Measurements from ENCODE around the gene RTN4RL2. TPM values are rescaled to one million over a fixed set of nuclear protein-coding genes. Genes with fewer than 3 reads are reported as not detected.

RTN4RL2 gene
- total RNA-seq, 1 experiment from 2014 or later = 15.5 TPM

DNA sequence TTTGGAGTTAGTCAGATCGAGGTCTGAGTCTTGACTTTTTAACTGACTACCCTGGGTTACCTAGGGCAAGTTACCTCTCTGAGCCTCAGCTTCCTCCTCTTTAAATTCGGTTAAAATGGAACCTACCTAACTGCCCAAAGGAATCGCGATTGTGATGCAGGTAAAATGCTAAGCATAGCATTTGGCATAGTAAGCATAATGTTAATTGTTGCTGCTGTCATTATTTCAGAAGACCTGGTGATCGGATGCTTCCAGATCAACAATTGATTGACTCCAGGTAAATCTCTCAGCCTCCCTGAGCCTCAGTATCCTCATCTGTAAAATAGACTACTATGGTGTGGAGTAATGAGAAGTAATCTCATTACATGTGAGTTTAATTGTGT is 55.7 kb downstream of the RTN4RL2 start:
- Mint-ChIP-seq H3K27ac (no peak overlapping the region), H3K9me3 (no peaks in the 10 kb centered on the region), H3K36me3 (no peaks in the 10 kb centered on the region), H3K27me3 (ENCODE audit: low read depth) (peaks cover 22% of the 10 kb centered on the region), H3K4me3 (peak overlapping the region; percentile 93), H3K4me1 (peaks cover 20% of the 10 kb centered on the region)
- ChIA-PET POLR2A (interaction anchor here (0.7 to 3.9 kb wide), 7 partner anchors 8 to 123 kb away, joined by 3 to 37 read pairs (median 5); no protein-coding TSS in a partner anchor), CTCF (interaction anchor here (1.0 to 6.9 kb wide), 12 partner anchors 11 to 170 kb away, joined by 3 to 147 read pairs (median 10); partner anchors contain the start of genes RTN4RL2 and TIMM10)
- DNase-seq (ENCODE audit: low spot score) (no peak), ATAC-seq (no peak)
- TF ChIP-seq NFATC4 (CRISPR knock-in tag; IDR thresholded peaks at IDR 0.05) = no peak
- TF ChIP-seq GRHL2 (CRISPR knock-in tag; IDR thresholded peaks at IDR 0.05; ENCODE audit: insufficient replicate concordance, severe bottlenecking) = no peak

- Mint-ChIP-seq H3K36me3 (peaks cover 4% of the 10 kb centered on the region), H3K9me3 (peaks cover 3% of the 10 kb centered on the region; the same call in 1 of the 2 replicates), H3K4me3 (no peak overlapping the region), H3K27me3 (ENCODE audit: low read depth) (peaks cover 18% of the 10 kb centered on the region), H3K27ac (no peak overlapping the region), H3K4me1 (peaks cover 12% of the 10 kb centered on the region)
- POLR2A ChIA-PET = interaction anchor here (0.7 kb wide), 1 partner anchor 1637 kb away, joined by 4 read pairs; no protein-coding TSS in a partner anchor
- TF ChIP-seq, protein P1, sequence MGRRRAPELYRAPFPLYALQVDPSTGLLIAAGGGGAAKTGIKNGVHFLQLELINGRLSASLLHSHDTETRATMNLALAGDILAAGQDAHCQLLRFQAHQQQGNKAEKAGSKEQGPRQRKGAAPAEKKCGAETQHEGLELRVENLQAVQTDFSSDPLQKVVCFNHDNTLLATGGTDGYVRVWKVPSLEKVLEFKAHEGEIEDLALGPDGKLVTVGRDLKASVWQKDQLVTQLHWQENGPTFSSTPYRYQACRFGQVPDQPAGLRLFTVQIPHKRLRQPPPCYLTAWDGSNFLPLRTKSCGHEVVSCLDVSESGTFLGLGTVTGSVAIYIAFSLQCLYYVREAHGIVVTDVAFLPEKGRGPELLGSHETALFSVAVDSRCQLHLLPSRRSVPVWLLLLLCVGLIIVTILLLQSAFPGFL (CRISPR knock-in tag; IDR thresholded peaks at IDR 0.05; ENCODE audit: borderline replicate concordance) = no peak
- TF ChIP-seq CREB1 (CRISPR knock-in tag; IDR thresholded peaks at IDR 0.05) (no peak), ZSCAN18 (CRISPR knock-in tag; IDR thresholded peaks at IDR 0.05) (no peak), NFATC4 (CRISPR knock-in tag; IDR thresholded peaks at IDR 0.05) (no peak), KAT7 (CRISPR knock-in tag; IDR thresholded peaks at IDR 0.05; ENCODE audit: borderline replicate concordance) (no peak), NR3C1 (CRISPR knock-in tag; conservative IDR thresholded peaks at IDR 0.05; ENCODE audit: low read depth) (no peak), ZNF396 (CRISPR knock-in tag; IDR thresholded peaks at IDR 0.05; ENCODE audit: borderline replicate concordance) (no peak), ZNF671 (CRISPR knock-in tag; IDR thresholded peaks at IDR 0.05) (no peak), ETV6 (CRISPR knock-in tag; IDR thresholded peaks at IDR 0.05) (no peak), OVOL2 (CRISPR knock-in tag; IDR thresholded peaks at IDR 0.05; ENCODE audit: borderline replicate concordance) (no peak), MLX (CRISPR knock-in tag; IDR thresholded peaks at IDR 0.05) (no peak), RORB (CRISPR knock-in tag; IDR thresholded peaks at IDR 0.05) (no peak), ATF3 (CRISPR knock-in tag; conservative IDR thresholded peaks at IDR 0.05) (no peak), MAX (CRISPR knock-in tag; IDR thresholded peaks at IDR 0.05) (no peak)
- TF ChIP-seq, protein P2, sequence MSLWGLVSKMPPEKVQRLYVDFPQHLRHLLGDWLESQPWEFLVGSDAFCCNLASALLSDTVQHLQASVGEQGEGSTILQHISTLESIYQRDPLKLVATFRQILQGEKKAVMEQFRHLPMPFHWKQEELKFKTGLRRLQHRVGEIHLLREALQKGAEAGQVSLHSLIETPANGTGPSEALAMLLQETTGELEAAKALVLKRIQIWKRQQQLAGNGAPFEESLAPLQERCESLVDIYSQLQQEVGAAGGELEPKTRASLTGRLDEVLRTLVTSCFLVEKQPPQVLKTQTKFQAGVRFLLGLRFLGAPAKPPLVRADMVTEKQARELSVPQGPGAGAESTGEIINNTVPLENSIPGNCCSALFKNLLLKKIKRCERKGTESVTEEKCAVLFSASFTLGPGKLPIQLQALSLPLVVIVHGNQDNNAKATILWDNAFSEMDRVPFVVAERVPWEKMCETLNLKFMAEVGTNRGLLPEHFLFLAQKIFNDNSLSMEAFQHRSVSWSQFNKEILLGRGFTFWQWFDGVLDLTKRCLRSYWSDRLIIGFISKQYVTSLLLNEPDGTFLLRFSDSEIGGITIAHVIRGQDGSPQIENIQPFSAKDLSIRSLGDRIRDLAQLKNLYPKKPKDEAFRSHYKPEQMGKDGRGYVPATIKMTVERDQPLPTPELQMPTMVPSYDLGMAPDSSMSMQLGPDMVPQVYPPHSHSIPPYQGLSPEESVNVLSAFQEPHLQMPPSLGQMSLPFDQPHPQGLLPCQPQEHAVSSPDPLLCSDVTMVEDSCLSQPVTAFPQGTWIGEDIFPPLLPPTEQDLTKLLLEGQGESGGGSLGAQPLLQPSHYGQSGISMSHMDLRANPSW (CRISPR knock-in tag; conservative IDR thresholded peaks at IDR 0.05; ENCODE audit: low read depth) = no peak
- TF ChIP-seq, protein P3, sequence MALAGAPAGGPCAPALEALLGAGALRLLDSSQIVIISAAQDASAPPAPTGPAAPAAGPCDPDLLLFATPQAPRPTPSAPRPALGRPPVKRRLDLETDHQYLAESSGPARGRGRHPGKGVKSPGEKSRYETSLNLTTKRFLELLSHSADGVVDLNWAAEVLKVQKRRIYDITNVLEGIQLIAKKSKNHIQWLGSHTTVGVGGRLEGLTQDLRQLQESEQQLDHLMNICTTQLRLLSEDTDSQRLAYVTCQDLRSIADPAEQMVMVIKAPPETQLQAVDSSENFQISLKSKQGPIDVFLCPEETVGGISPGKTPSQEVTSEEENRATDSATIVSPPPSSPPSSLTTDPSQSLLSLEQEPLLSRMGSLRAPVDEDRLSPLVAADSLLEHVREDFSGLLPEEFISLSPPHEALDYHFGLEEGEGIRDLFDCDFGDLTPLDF (CRISPR knock-in tag; IDR thresholded peaks at IDR 0.05) = no peak
- ATAC-seq (no peak), DNase-seq (ENCODE audit: low spot score) (no peak)
- CTCF ChIA-PET = interaction anchor here (1.5 to 2.0 kb wide), 3 partner anchors 28 to 123 kb away, joined by 5 to 11 read pairs (median 9); no protein-coding TSS in a partner anchor
These were observed 60.8 kb downstream of the RTN4RL2 start for GRCh38 chr11:57521116-57521515.

Data from WTC11 (cell line).